ENCODE results near the gene ZNF281.

The ZNF281 gene

DNA sequence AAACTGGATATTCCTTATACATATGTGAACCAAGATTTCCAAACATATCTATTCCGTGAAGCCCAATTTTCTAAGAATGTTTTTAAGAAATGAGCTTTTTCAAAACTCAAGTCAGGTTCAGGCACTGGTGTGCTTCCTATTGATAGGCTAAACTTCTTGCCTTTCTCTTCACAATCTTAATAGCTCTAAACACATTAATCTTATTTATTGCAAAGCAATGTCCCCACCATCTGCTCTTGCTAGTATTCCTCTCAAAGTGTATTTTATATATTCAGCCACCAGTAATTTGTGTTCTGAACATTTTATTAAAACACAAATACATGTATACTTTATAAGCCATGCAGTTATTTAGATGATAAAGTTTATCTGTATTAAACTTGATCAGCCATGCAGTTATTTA lies 11.5 kb downstream of the ZNF281 start:
- DNase-seq (ENCODE audit: extremely low read depth in 1 of 2, low read depth in 1 of 2): no peak

DNA sequence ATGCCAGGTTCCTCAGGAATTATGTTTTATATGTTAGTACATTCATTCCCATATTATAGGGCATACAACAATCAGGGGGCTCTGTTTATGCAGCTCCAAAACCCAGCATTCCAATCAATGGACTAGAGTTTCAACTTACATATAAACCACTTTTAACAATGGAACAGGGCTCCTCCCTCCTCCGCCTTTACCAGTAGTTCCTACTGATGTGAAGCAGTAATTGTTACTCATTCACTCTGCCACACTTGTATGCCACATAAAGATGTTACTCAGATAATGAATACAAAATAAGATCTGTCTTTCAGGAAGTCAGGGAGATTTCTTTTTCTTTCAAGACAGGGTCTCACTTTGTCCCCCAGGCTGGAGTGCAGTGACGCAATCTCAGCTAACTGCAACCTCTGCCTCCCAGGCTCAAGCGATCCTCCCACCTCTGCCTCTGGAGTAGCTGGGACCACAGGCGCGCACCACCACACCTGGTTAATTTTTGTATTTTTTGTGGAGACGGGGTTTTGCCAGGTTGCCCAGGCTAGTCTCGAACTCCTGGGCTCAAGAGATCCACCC lies 17.1 kb downstream of the ZNF281 start:
- no peak for DNase-seq (ENCODE audit: extremely low read depth in 1 of 2, low read depth in 1 of 2)

- no peak for DNase-seq (ENCODE audit: extremely low read depth in 1 of 2, low read depth in 1 of 2)
These were observed 18.1 kb downstream of the ZNF281 start for GRCh38 chr1:200391747-200392146.

DNA sequence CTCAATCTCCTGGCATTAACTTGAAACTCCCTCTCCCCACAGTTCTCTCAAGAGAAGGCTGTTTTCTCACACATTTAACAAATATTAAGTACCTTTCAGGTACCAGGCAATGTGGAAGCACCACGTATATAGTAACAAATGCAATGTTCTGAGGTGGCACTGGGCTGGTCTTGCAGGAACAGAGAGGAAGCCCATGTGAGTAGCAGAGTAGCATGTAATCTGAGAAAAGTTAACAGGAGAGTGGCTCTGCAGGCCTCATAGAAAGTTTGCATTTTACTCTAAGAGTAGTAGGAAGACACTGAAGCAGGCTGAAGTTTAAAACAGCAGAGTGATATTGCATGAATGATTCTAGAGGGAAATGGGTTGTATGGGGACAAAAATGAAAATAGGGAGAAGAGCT lies 21.0 kb downstream of the ZNF281 start:
- DNase-seq (ENCODE audit: extremely low read depth in 1 of 2, low read depth in 1 of 2): no peak

DNA sequence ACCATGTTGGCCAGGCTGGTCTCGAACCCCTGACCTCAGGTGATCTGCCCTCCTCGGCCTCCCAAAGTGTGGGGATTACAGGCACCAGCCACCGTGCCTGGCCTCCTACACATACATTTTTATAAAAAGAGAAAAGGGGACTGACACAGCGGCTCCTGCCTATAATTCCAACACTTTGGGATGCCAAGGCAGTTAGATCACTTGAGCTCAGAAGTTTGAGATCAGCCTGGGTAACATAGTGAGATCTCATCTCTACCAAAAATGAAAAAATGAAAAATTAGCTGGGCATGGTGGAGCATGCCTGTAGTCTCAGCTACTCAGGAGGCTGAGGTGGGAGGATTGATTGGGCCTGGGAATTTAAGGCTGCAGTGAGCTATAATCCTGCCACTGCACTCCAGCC lies 23.4 kb downstream of the ZNF281 start:
- no peak for DNase-seq (ENCODE audit: extremely low read depth in 1 of 2, low read depth in 1 of 2)

GRCh38 chr1:200384818-200385390 lies 24.9 kb downstream of the ZNF281 start:
- no peak for DNase-seq (ENCODE audit: extremely low read depth in 1 of 2, low read depth in 1 of 2)

DNA sequence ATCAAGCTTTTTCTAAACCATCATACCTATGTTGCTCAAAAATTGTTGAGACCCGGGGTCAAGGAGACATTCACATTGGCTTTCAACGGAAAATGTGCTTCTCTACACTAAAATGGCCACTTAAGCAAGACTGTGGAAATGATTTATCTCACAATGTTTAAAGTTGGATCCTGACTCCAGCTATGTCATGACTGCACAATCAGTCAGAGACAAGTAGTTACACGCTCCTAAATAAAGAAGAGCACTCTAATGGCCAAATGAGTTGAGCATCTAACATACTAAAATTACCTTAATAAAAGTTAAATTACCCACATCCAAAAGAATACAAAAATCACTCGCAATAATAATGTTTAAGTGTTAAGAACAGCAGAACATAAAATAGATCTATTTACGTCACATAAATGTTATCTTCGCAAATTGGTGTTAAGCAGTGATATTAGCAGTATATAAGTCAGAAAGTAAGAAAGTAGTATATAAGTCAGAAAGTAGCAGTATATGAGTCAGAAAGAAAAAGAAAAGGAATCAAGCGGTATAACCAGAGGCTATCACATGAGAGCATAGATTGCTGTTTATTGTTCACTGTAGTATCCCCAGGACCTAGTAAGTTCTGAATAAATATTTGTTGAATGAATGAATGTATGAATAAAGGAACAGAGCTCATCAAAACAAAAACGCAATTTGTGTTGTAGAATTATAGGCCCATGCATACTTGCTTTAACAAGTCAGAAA lies 28.4 kb downstream of the ZNF281 start:
- DNase-seq (ENCODE audit: extremely low read depth in 1 of 2, low read depth in 1 of 2): no peak

DNA sequence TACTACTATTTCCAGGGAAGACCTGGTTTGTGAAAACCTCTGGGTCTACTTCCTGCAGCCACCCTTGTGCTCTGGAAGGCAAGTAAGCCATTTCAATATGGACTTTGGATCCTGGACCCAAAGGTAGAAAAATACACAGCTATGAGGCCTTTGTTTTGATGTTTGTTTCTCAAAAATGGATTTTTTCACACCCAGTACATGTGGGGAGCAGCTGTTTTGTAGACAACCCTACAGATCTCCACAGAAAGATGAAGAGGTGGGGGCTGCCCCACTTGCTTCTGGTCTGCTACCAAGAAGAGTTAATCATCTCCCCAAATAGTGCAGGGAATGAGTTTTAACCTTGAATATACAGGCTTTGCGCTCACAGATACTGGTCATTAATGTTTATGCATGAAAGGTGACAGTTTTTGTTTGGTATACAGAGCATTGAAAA lies 29.2 kb downstream of the ZNF281 start:
- no peak for DNase-seq (ENCODE audit: extremely low read depth in 1 of 2, low read depth in 1 of 2)

- no peak for DNase-seq (ENCODE audit: extremely low read depth in 1 of 2, low read depth in 1 of 2)
These were observed 29.8 kb downstream of the ZNF281 start for GRCh38 chr1:200379940-200380588.

DNA sequence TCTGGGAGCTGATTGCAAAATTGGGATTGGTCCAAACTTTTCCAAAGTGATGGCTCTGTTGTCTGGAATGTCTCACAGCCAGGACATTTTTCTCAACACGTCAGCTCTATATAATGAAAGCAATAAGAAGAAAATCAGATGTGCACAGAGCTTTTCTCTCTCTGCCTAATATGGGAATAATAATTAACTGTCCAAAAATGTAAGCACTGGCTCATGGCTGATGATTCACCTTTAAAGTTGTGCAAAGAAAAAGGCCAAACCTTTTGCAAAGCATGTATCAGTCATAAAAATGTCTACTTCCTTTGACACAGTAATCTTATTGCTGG lies 30.4 kb downstream of the ZNF281 start:
- DNase-seq (ENCODE audit: extremely low read depth in 1 of 2, low read depth in 1 of 2): no peak

GRCh38 chr1:200378096-200378495 lies 31.7 kb downstream of the ZNF281 start:
- no peak for DNase-seq (ENCODE audit: extremely low read depth in 1 of 2, low read depth in 1 of 2)

DNA sequence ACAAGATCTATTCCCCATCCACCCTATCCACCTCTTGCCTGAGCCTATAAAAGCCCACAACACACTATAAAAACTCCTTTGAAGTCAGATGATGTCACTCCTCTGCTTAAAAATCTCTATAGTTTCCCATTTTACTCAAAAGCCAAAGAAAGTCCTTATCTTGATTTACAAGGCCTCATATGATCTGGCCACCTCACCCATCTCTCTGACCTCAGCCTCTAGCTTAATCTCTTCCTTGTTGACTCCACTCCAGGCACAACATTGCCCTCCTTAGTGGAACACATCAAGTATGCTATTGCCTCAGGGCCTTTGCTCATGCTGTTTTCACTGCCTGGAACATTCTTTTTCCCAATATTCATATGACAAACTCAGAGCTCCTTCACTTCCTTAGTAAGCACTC lies 33.3 kb downstream of the ZNF281 start:
- DNase-seq (ENCODE audit: extremely low read depth in 1 of 2, low read depth in 1 of 2): no peak

GRCh38 chr1:200374569-200375295 lies 35.1 kb downstream of the ZNF281 start:
- no peak for DNase-seq (ENCODE audit: extremely low read depth in 1 of 2, low read depth in 1 of 2)

GRCh38 chr1:200373811-200374231 lies 36.0 kb downstream of the ZNF281 start:
- DNase-seq (ENCODE audit: extremely low read depth in 1 of 2, low read depth in 1 of 2): no peak

DNA sequence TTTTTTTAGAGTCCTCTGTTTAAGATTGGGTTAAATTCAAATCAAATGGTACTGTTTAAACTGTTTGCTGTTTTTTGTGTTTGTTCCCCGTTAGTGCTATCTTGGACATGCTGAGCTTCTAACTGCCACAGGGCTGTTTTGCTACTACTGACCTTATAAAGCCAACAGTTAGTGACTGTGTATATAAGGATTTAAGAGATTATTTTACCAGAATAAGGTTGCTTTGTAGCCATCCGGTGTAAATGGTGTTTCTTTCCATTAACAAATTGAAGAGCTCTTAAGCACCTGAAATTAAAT lies 37.0 kb downstream of the ZNF281 start:
- no peak for DNase-seq (ENCODE audit: extremely low read depth in 1 of 2, low read depth in 1 of 2)

DNA sequence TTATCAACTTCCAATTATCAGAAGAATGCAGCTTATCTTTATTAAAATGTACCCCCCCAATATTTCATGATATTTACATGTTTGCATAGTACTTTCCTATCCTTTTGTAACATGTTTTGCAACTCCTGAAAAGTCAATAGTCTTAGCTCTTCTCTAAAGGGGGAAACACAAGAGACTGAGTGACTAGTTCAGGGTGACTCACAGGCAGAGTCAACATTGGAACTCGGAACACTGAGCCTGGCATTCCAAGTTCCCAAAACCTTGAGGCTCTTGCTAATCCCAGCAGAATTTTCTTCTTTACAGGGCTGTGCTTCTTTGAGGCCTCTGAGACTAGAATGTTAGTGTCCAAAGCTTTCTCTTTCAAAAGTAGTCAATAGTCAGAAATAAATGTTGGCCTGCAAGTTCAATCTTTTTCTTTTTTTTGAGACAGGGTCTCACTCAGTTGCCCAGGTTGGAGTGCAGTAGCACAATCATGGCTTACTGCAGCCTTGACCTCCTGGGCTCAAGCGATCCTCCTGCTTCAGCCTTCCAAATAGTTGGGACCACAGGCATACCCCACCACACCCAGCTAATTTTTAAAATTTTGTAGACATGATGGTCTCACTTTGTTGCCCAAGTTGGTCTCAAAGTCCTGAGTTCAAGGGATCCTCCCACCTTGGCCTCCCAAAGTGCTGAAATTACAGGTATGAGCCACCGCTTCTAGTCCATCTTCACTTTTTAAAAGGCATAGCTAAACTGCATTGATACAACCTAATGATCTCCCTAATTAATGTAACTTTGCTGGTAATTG lies 37.5 kb downstream of the ZNF281 start:
- no peak for DNase-seq (ENCODE audit: extremely low read depth in 1 of 2, low read depth in 1 of 2)

DNA sequence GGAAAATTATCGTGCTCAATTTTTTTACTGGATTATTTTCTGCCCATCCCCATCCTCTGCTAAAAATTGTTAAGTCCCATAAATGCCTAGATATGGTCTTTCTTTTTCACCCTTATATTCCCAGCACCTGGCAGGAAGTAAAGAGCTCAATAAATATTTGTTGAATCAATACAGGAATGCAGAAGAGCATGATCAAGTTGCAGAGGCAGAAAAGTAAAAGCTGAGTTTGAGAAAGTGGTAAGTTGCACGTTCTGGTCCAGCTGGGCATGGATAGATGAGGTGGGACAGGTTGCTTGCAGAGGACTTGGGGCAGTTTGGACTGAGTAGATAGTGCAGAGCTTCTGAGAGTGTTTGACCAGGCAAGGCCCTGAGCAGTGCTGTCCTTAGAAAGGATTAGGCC lies 40.1 kb downstream of the ZNF281 start:
- DNase-seq (ENCODE audit: extremely low read depth in 1 of 2, low read depth in 1 of 2): no peak

DNA sequence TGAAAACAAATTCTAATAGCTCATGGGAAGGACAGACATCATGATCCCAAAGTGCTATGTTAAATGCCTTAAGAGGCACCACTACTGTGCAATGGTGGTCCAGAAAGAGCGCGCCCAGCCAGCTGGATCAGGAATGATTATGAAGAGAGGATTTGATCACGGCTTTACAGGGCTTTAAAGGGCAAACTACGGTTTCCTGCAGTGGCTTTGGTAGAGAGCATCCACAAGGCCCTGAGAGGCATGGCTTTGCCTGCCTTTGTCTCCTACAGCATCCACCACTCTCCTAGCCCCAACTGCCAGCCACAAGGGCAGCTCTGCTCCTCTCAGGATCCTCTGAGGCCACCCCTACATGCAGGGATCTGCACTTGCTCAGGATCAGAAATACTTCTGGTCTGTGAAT lies 40.7 kb downstream of the ZNF281 start:
- DNase-seq (ENCODE audit: extremely low read depth in 1 of 2, low read depth in 1 of 2): no peak

DNA sequence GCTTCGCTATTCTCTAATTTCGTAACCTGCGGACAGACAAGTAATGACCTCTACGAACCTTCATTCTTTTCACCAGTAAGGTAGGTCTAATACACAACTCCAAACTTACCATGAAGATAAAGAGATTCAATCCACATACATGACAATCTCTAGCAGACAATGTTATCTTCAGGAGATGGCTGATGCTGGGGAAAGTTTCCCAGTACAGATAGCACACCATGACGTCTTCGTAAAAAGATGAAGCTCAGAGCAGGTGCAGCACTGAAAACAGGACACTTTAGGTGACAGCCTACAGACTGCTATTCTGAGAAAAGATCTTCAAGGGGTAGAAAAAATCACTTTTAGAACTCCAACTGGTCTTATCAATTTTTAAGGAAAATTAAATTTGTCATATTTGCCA lies 41.3 kb downstream of the ZNF281 start:
- no peak for DNase-seq (ENCODE audit: extremely low read depth in 1 of 2, low read depth in 1 of 2)

- no peak for DNase-seq (ENCODE audit: extremely low read depth in 1 of 2, low read depth in 1 of 2)
These were observed 41.8 kb downstream of the ZNF281 start for GRCh38 chr1:200367841-200368534.

Data from activated CD8-positive, alpha-beta memory T cell treated with anti-CD3 and anti-CD28 coated beads for 1 hour (primary cell).